DMS153 treated with DMSO at 0.1 percent for 48 hours (cell line): Measurements from ENCODE around the gene CASS4.
"Not testable (repeated sequence)": the region's sequence is repeated elsewhere in the genome, so short reads cannot be mapped to it uniquely, and the experiment has no call there.

Experiments
- DNase-seq: peaks from one replicate; lab custom pipeline; 2025; ENCODE audit not compliant: unreplicated experiment; lab: John Stamatoyannopoulos, UW

The CASS4 gene, protein sequence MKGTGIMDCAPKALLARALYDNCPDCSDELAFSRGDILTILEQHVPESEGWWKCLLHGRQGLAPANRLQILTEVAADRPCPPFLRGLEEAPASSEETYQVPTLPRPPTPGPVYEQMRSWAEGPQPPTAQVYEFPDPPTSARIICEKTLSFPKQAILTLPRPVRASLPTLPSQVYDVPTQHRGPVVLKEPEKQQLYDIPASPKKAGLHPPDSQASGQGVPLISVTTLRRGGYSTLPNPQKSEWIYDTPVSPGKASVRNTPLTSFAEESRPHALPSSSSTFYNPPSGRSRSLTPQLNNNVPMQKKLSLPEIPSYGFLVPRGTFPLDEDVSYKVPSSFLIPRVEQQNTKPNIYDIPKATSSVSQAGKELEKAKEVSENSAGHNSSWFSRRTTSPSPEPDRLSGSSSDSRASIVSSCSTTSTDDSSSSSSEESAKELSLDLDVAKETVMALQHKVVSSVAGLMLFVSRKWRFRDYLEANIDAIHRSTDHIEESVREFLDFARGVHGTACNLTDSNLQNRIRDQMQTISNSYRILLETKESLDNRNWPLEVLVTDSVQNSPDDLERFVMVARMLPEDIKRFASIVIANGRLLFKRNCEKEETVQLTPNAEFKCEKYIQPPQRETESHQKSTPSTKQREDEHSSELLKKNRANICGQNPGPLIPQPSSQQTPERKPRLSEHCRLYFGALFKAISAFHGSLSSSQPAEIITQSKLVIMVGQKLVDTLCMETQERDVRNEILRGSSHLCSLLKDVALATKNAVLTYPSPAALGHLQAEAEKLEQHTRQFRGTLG

DNA sequence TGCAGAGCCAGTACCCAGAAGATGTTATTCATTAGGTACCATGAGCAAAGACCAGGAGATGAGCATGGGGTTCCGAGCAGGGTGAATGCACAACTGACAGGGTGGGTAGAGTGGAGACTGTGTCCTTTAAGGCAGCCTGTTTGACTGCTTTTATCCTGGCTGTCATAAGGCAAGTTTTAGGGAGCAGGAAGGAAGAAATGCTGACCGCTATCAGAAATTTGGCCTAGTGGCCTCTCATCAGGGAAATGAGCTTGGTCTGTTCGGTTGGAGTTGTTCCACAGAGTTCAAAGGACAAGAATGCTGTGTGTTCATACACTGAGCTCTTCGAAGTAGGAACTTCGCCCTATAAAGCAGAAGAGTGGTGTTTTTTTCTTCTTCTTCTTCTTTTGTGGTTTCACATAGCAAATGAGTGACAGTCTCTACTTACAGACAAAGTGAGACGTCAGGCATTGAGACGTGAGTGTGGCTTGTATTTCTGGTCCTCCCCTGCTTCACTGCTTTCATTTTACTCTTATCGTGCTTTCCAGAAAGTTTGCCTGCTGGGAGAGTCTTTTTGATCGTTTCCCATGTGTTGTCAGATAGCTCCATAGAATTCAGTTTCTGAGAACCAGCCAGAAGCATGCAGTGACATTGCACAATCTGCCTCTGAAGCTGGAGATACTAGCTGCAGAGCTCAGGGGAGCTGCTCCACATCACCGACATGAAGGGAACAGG is at the start of gene CASS4:
Gene CASS4 (plus strand): TSS at position 502 of the 714 bp plus-strand sequence. CDS start 199 bp downstream, at position 701.
- DNase-seq: no peak

- no peak for DNase-seq
Observed at GRCh38 chr20:56362833-56363413, 49.1 kb upstream of the CASS4 start.

- no peak for DNase-seq
Observed at GRCh38 chr20:56363491-56363890, 48.6 kb upstream of the CASS4 start.

DNA sequence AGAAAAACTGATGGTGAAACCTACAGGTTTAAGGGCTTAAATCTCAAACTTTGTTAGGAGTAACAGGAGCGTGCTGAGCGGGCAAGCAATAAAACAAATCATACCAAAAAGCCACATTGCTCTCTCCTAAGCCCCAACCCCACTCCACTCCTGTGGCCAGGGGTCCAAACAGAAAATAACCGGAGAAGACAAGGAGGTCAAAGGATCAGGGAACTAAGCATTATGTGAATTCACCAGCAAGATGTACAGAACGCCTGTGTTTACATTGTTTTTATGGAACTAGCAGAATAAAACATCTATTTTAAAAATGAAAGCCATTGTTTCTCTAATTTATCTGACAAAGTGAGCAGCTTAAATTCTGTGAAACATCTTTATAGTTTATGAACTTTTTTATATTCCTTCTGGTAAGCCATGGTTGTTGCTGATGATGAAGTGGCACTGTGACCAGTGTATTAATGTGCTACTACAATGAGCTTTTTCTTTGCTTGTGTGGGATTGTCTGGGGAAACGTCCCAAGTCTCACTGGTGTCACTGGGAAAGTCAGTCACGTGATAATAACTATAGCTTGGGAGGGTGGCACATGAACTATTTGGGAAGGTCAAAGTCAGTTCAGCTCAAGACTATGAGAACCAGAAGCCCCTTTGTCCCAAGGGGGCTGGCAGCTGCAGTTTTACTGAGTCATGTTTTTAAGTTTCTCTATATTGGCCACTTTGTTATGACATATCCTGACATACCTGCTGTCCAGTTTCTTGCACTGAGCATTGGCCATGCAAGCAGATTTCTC is 43.5 kb upstream of the CASS4 start:
- no peak for DNase-seq

DNA sequence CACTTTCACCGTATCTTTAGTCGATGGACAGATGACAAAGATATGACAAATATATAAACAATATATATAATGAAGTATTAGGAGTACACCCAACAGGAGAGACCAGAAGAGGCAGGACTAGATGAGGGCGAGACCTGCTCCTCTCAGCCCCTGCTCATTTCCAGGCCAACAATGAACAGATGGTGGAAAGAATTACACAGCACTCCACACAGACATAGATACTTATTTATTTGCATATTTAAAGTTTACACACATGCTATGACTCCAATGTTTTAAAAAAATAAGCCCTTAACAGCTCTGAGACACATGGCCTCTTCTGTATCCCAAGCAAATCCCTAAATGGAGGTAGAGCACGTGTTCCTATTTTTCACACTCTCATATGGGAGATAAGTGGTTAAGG is 42.9 kb upstream of the CASS4 start:
- DNase-seq: no peak

DNA sequence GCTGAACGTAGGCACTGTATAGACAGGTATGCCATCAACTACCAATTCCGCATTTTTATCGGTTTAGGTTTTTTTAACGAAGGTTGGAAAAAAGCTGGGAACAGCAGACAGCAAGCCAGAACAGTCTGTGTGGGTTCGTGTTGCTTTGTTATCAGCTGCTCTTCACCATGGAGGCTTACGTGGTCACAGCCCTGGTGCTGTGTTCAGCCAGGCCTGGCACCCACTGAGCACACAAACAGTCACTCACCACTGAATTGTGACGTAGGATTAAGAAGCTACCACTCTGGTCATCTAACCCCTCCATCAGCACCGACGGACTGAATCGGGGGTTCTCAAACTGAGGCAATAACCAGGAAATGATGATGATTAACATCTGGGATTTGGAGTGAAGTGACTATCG is 40.1 kb upstream of the CASS4 start:
- no peak for DNase-seq

GRCh38 chr20:56372850-56373249 is 39.2 kb upstream of the CASS4 start:
- no peak for DNase-seq

GRCh38 chr20:56373942-56374341 is 38.1 kb upstream of the CASS4 start:
- DNase-seq: no peak

- no peak for DNase-seq
Observed at GRCh38 chr20:56376331-56376730, 35.7 kb upstream of the CASS4 start.

DNA sequence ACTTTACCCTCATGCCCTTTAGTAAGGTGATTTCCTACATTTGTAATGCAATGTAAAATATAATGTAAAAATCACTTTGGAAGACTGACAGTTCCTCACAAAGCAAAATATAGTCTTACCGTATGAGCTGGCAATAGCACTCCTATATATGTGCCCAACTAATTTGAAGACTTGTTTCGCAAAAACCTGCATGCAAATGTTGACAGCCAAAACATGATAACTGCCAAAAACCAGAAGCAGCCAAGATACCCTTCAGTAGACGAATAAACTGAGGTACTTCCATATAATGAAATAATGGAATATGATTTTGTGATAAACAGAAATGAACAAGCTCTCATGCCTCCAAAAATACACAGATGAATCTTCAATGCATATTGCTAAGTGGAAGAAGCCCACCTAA is 33.7 kb upstream of the CASS4 start:
- no peak for DNase-seq

DNA sequence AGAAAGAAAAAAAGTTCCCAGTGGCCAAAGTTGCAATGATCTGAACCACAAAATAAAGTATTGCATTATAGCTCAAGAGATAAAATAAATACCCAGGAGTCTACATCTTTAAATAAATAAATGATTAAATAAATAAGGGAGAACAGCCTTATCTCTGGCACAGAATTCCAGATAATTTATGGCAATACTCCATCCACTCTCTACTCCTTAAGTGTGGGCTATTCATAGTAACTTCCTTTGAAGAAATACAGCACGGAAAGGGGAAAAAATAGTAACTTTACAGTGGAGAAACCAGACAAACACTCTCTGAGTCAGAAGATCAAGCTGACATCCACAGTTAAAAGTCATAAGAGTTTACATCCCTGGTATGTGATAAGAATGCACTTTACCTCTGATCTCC is 31.7 kb upstream of the CASS4 start:
- DNase-seq: no peak

DNA sequence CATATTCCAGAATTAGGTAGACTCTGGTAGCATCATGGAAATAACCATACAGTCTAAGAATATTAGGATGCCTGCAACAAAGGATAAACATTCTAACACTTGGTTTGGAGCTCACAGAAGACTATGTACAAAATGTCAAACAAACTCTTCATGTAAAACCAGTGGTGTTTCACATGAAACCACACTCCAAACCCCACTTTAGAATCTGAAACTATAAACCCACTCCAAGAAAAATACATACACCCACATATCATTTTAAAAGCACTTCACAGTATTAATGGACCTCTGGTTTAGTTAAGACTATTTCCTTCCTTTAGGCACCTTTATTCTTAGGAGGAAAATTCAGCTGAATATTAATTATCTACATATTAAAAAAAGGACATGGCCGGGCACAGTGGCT is 30.6 kb upstream of the CASS4 start:
- DNase-seq: no peak

DNA sequence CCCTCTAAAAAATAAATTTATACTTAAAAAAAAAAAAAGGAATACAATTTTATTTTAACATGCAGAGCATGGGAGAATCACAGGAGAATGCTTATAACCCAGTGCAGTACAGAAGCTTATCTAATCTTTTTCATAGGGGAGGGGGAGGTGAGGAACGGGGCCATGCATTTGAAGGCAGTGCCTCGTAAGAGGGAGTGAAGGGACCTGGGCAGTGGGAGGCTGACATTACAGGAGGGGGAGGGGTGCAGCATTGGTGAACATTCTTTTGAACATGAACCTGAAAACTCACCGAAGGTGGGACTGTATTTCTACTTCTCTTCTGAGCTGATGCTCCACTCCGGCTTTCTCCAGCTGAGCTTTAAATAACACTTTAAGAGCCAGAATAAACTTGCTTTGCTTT is 29.4 kb upstream of the CASS4 start:
- DNase-seq: no peak

DNA sequence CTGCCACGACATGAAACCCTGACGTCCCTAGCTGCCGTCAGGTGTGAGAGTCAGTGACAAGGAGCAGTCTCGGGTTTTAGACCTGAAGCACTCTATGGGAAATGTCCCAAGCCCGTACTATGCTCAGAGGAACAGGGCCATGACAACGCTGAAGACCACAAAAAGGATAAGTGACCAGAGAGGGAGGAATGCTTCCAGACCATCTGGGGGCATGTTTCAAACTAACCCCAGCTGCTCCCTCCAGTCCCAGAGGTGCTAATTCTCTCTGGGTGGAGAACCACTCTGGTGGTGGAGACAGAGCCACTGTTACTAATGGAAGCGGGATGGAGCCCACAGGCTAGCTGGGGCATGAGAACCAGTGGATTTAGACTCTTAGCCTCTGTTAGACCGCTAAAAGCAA is 28.7 kb upstream of the CASS4 start:
- no peak for DNase-seq

DNA sequence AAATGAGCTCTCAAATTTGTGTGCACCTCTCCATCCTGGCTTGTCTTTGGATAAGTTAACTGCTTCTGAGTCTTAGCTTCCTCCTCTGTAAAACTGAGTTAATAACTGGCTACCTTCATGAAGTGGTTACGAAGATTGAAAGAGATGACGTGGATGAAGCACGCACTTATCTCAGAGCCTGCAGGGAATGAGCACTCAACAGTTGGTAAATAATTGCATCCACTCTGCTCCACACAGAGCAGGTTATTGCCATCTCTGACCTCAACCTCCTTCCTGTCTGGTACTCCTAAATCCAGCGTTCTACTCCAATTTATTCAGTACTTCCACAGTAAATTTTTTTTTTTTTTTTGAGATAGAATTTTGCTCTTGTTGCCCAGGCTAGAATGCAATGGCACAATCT is 26.9 kb upstream of the CASS4 start:
- DNase-seq: no peak

- no peak for DNase-seq
Observed at GRCh38 chr20:56386219-56386618, 25.8 kb upstream of the CASS4 start.

- DNase-seq: no peak
Observed at GRCh38 chr20:56388882-56389281, 23.2 kb upstream of the CASS4 start.

GRCh38 chr20:56389807-56390206 is 22.3 kb upstream of the CASS4 start:
- DNase-seq: no peak

GRCh38 chr20:56390396-56390795 is 21.7 kb upstream of the CASS4 start:
- not testable (repeated sequence) for DNase-seq

- DNase-seq: no peak
Observed at GRCh38 chr20:56391037-56391436, 21.0 kb upstream of the CASS4 start.
